ENCODE measurements around the gene RAI14.

DNA sequence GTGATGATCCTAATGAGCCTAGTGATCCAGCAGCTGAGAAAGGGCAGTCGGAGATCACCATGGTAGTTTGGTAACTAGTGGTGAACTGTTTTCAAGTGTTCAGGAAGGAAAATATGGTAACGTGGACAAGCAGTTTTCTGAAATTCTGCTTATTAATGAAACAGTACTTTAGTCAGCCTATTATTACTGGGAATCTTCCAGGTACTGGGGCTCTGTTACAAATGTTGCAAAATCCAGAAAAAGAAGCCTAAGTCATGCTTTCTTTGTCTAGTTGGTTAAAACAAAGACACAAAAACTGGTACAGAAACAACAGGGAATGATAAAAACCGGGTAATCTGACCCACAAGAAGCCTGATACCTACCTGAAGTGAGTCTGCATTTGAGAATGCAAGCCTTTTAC is 201.0 kb downstream of the RAI14 start:
- TF ChIP-seq EP300 (IDR thresholded peaks at IDR 0.05): no peak
- TF ChIP-seq POLR2A (IDR thresholded peaks at IDR 0.05): no peak
